ENCODE results near the gene ELMOD3. TPM values are rescaled to one million over a fixed set of nuclear protein-coding genes. Genes with fewer than 3 reads are reported as not detected.

ELMOD3 gene
- total and polyA plus RNA-seq, 9 of the 15 experiments (the other 6 are each of a cell fraction or from before 2014, with no cell fraction given): 2.7 to 18.7 (median 11.6) TPM

DNA sequence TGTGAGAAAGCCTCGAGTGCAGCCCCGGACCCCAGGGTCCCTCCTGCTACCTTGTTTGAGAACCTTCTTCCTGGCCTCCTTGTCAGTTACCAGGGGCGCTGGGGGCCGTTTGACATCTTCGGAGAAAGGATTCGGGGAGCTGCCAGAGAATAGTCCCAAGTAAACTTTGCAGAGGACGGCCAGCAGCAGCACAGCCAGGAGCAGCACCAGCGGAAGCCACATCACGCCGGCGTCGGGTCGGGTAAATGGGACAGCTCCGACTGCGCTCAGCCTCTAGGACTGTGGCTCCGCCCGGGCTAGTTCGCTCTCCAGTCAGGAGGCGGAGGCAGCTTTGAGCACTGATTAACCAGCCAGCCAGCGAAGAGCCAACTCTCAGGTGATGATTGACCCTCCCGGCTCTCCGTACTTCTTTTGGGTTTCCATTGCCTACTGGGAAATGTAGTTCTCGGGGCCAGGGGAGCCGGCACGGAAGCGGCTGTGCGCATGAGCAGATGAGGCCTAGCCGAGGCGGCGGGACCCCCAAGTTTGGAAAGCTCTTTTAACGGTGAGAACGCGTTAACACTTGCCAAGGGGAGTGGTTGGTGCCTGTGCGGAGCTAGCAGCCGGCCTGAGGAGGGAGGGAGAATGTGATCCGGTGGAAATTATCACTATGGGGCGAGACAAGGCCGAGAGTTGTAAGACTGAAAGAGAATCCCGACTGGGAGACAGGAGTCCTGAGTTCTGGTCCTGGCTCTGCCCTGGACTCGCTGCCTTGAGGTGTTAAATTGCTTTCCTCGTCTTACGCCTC lies at the start of gene ELMOD3, which contains the start of gene RETSAT (continued):
- TF ChIP-seq, protein P1, sequence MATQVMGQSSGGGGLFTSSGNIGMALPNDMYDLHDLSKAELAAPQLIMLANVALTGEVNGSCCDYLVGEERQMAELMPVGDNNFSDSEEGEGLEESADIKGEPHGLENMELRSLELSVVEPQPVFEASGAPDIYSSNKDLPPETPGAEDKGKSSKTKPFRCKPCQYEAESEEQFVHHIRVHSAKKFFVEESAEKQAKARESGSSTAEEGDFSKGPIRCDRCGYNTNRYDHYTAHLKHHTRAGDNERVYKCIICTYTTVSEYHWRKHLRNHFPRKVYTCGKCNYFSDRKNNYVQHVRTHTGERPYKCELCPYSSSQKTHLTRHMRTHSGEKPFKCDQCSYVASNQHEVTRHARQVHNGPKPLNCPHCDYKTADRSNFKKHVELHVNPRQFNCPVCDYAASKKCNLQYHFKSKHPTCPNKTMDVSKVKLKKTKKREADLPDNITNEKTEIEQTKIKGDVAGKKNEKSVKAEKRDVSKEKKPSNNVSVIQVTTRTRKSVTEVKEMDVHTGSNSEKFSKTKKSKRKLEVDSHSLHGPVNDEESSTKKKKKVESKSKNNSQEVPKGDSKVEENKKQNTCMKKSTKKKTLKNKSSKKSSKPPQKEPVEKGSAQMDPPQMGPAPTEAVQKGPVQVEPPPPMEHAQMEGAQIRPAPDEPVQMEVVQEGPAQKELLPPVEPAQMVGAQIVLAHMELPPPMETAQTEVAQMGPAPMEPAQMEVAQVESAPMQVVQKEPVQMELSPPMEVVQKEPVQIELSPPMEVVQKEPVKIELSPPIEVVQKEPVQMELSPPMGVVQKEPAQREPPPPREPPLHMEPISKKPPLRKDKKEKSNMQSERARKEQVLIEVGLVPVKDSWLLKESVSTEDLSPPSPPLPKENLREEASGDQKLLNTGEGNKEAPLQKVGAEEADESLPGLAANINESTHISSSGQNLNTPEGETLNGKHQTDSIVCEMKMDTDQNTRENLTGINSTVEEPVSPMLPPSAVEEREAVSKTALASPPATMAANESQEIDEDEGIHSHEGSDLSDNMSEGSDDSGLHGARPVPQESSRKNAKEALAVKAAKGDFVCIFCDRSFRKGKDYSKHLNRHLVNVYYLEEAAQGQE (IDR thresholded peaks at IDR 0.05; ENCODE audit: borderline replicate concordance): peak; percentile 46; the same call in 1 of the 2 replicates
- TF ChIP-seq, protein P1 (CRISPR knock-in tag; IDR thresholded peaks at IDR 0.05; ENCODE audit: low read depth): 0 out of 2 replicates have a peak, but pooled peaks have one; percentile 9
- TF ChIP-seq NFIX (CRISPR knock-in tag; IDR thresholded peaks at IDR 0.05; ENCODE audit: low read depth) (no peak), MYC (IDR thresholded peaks at IDR 0.05; ENCODE audit: low read depth, low read length) (peak; percentile 54; the same call in 1 of the 2 replicates), MYC (CRISPR knock-in tag; IDR thresholded peaks at IDR 0.05; ENCODE audit: borderline replicate concordance, low read depth) (no peak), POU5F1 (IDR thresholded peaks at IDR 0.05; ENCODE audit: borderline replicate concordance, low read depth, low read length, partially characterized antibody) (peak; percentile 99), ZKSCAN1 (IDR thresholded peaks at IDR 0.05; ENCODE audit: low read depth, low read length) (no peak; the same call in 1 of the 2 replicates), ZNF165 (CRISPR knock-in tag; IDR thresholded peaks at IDR 0.05; ENCODE audit: borderline replicate concordance) (no peak), HEY1 (CRISPR knock-in tag; IDR thresholded peaks at IDR 0.05; ENCODE audit: borderline replicate concordance) (peak; percentile 33; the same call in 1 of the 2 replicates), PYGO2 (tag; IDR thresholded peaks at IDR 0.05) (no peak), ZC3H4 (CRISPR knock-in tag; IDR thresholded peaks at IDR 0.05; ENCODE audit: borderline replicate concordance) (no peak), ELF2 (CRISPR knock-in tag; IDR thresholded peaks at IDR 0.05) (no peak), HMG20B (CRISPR knock-in tag; IDR thresholded peaks at IDR 0.05) (no peak), ZNF316 (IDR thresholded peaks at IDR 0.05) (no peak), U2AF2 (optimal IDR thresholded peaks at IDR 0.05; ENCODE audit: low read depth, low read length) (no peak), PHF21A (IDR thresholded peaks at IDR 0.05; ENCODE audit: borderline replicate concordance, low read depth) (peak; percentile 73; the same call in 1 of the 2 replicates), NELFE (IDR thresholded peaks at IDR 0.05; ENCODE audit: insufficient read depth, insufficient read length) (peak; percentile 25), ATF7 (IDR thresholded peaks at IDR 0.05) (peak; percentile 80), ZNF384 (IDR thresholded peaks at IDR 0.05; ENCODE audit: low read depth, low read length) (no peak), ZEB2 (IDR thresholded peaks at IDR 0.05) (no peak)
- TF ChIP-seq, protein P2, sequence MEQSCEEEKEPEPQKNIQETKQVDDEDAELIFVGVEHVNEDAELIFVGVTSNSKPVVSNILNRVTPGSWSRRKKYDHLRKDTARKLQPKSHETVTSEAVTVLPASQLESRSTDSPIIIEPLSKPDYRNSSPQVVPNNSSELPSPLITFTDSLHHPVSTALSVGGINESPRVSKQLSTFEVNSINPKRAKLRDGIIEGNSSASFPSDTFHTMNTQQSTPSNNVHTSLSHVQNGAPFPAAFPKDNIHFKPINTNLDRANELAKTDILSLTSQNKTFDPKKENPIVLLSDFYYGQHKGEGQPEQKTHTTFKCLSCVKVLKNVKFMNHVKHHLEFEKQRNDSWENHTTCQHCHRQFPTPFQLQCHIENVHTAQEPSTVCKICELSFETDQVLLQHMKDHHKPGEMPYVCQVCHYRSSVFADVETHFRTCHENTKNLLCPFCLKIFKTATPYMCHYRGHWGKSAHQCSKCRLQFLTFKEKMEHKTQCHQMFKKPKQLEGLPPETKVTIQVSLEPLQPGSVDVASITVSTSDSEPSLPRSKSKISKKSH (CRISPR knock-in tag; IDR thresholded peaks at IDR 0.05): no peak

All from K562 (cell line).